ENCODE data around the gene OSBP2. TPM values are rescaled to one million over a fixed set of nuclear protein-coding genes. Genes with fewer than 3 reads are reported as not detected.
A peak's percentile ranks its signal among the peaks of the same experiment; 100 is the strongest.

Gene OSBP2
- total RNA-seq, 4 donors from 2014 or later = 3.7 to 8.7 (median 4.7) TPM

GRCh38 chr22:30877662-30878515, 183.2 kb downstream of the OSBP2 start:
- Histone ChIP-seq H3K36me3 (no peaks in the 10 kb centered on the region), H3K4me3 (no peak overlapping the region), H3K27me3 (no peaks in the 10 kb centered on the region), H3K27ac (no peak overlapping the region), H3K9me3 (no peaks in the 10 kb centered on the region), H3K4me1 (peaks cover 0 to 6% (median 0%) of the 10 kb centered on the region in 4 donors)
- TF ChIP-seq POLR2A (IDR thresholded peaks at IDR 0.05) = no peak
- no peak for TF ChIP-seq CTCF (IDR thresholded peaks at IDR 0.05)
- DNase-seq = no peak

- Histone ChIP-seq H3K9me3 (no peaks in the 10 kb centered on the region), H3K4me1 (peaks cover 0 to 6% (median 0%) of the 10 kb centered on the region in 4 donors)
- peak in 1 of 3 donors; percentile 39 for DNase-seq
Measured at GRCh38 chr22:30878516-30879414, 184.1 kb downstream of the OSBP2 start.

GRCh38 chr22:30879415-30879797, 184.7 kb downstream of the OSBP2 start:
- Histone ChIP-seq H3K27ac (no peak overlapping the region), H3K36me3 (no peaks in the 10 kb centered on the region), H3K9me3 (no peaks in the 10 kb centered on the region), H3K4me3 (no peak overlapping the region), H3K27me3 (no peaks in the 10 kb centered on the region), H3K4me1 (peaks cover 0 to 6% (median 0%) of the 10 kb centered on the region in 4 donors)
- DNase-seq = peak in 1 of 3 donors; percentile 41
- TF ChIP-seq POLR2A (IDR thresholded peaks at IDR 0.05) (no peak), CTCF (IDR thresholded peaks at IDR 0.05) (no peak)

More at GRCh38 chr22:30878516-30879414, 184.1 kb downstream of the OSBP2 start:
- no peaks in the 10 kb centered on the region for H3K27me3 ChIP-seq
- no peak overlapping the region for H3K27ac ChIP-seq
- H3K4me3 ChIP-seq = no peak overlapping the region
- no peaks in the 10 kb centered on the region for H3K36me3 ChIP-seq
- no peak for TF ChIP-seq POLR2A (IDR thresholded peaks at IDR 0.05)
- no peak for TF ChIP-seq CTCF (IDR thresholded peaks at IDR 0.05)

- H3K9me3 ChIP-seq = no peaks in the 10 kb centered on the region
- H3K36me3 ChIP-seq = no peaks in the 10 kb centered on the region
- no peak overlapping the region for H3K4me3 ChIP-seq
- no peak overlapping the region for H3K27ac ChIP-seq
- H3K4me1 ChIP-seq = peaks cover 0 to 6% (median 0%) of the 10 kb centered on the region in 4 donors
- no peak for DNase-seq
- no peaks in the 10 kb centered on the region for H3K27me3 ChIP-seq
- TF ChIP-seq CTCF (IDR thresholded peaks at IDR 0.05) (no peak), POLR2A (IDR thresholded peaks at IDR 0.05) (no peak)
Measured at GRCh38 chr22:30880181-30880601, 185.5 kb downstream of the OSBP2 start.

GRCh38 chr22:30880847-30881246, 186.2 kb downstream of the OSBP2 start:
- H3K27me3 ChIP-seq = no peaks in the 10 kb centered on the region
- no peak for TF ChIP-seq POLR2A (IDR thresholded peaks at IDR 0.05)
- TF ChIP-seq CTCF (IDR thresholded peaks at IDR 0.05) = no peak
- no peak overlapping the region for H3K4me3 ChIP-seq
- H3K36me3 ChIP-seq = no peaks in the 10 kb centered on the region
- H3K9me3 ChIP-seq = no peaks in the 10 kb centered on the region
- DNase-seq = peak in 1 of 3 donors; percentile 37
- H3K4me1 ChIP-seq = peaks cover 0 to 6% (median 0%) of the 10 kb centered on the region in 4 donors
- no peak overlapping the region for H3K27ac ChIP-seq
